ENCODE data around the gene CAMTA2.
A peak's percentile ranks its signal among the peaks of the same experiment; 100 is the strongest.

The CAMTA2 gene

GRCh38 chr17:4940555-4941318 lies 46.7 kb downstream of the CAMTA2 start:
- H3K4me1 ChIP-seq (ENCODE audit: control insufficient read depth, insufficient read depth, low read length) = peaks cover 6% of the 10 kb centered on the region
- peak overlapping the region; percentile 68 for H3K4me3 ChIP-seq (ENCODE audit: low read length)
- H3K27me3 ChIP-seq (ENCODE audit: control insufficient read depth, insufficient read depth, low read length) = no peaks in the 10 kb centered on the region
- no CpG with 5 or more reads among the region's 29 CpGs for WGBS (ENCODE audit: insufficient coverage, insufficient read length)
- H3K36me3 ChIP-seq (ENCODE audit: control insufficient read depth, insufficient read depth, low read length) = peaks cover 21% of the 10 kb centered on the region; the same call in 1 of the 2 replicates
- H3K9me3 ChIP-seq (ENCODE audit: control insufficient read depth, insufficient read depth, low read length) = no peaks in the 10 kb centered on the region
- DNase-seq (ENCODE audit: low read depth, low spot score) = no peak
- H3K27ac ChIP-seq (ENCODE audit: low read length) = no peak overlapping the region

- WGBS (ENCODE audit: insufficient coverage, insufficient read length) = no CpG with 5 or more reads among the region's 72 CpGs
- Histone ChIP-seq H3K4me3 (ENCODE audit: low read length) (peak within 1 kb of the TSS; percentile 68), H3K9me3 (ENCODE audit: control insufficient read depth, insufficient read depth, low read length) (no peaks in the 10 kb centered on the region), H3K36me3 (ENCODE audit: control insufficient read depth, insufficient read depth, low read length) (peaks cover 19% of the 10 kb centered on the region; the same call in 1 of the 2 replicates), H3K27ac (ENCODE audit: low read length) (no peak within 1 kb of the TSS), H3K4me1 (ENCODE audit: control insufficient read depth, insufficient read depth, low read length) (peaks cover 6% of the 10 kb centered on the region), H3K27me3 (ENCODE audit: control insufficient read depth, insufficient read depth, low read length) (no peaks in the 10 kb centered on the region)
- DNase-seq (ENCODE audit: low read depth, low spot score) = peak; percentile 93
Measured at GRCh38 chr17:4939796-4940554, 47.5 kb downstream of the CAMTA2 start, which contains the start of the genes RNF167 and SLC25A11. Gene RNF167 (plus strand): TSS chr17:4940268. CDS start chr17:4940910, 642 bp downstream. Gene SLC25A11 (minus strand): TSS chr17:4940046. CDS start chr17:4939910, 136 bp downstream.

- Histone ChIP-seq H3K27me3 (ENCODE audit: control insufficient read depth, insufficient read depth, low read length) (no peaks in the 10 kb centered on the region), H3K27ac (ENCODE audit: low read length) (no peak overlapping the region), H3K36me3 (ENCODE audit: control insufficient read depth, insufficient read depth, low read length) (peaks cover 15% of the 10 kb centered on the region; the same call in 1 of the 2 replicates), H3K4me1 (ENCODE audit: control insufficient read depth, insufficient read depth, low read length) (peaks cover 6% of the 10 kb centered on the region), H3K4me3 (ENCODE audit: low read length) (peak overlapping the region; percentile 68), H3K9me3 (ENCODE audit: control insufficient read depth, insufficient read depth, low read length) (no peaks in the 10 kb centered on the region)
- no CpG with 5 or more reads among the region's 16 CpGs for WGBS (ENCODE audit: insufficient coverage, insufficient read length)
- DNase-seq (ENCODE audit: low read depth, low spot score) = no peak
Measured at GRCh38 chr17:4939546-4939795, 48.0 kb downstream of the CAMTA2 start.

GRCh38 chr17:4938688-4939545 lies 48.6 kb downstream of the CAMTA2 start:
- DNase-seq (ENCODE audit: low read depth, low spot score) = no peak
- H3K9me3 ChIP-seq (ENCODE audit: control insufficient read depth, insufficient read depth, low read length) = no peaks in the 10 kb centered on the region
- H3K4me3 ChIP-seq (ENCODE audit: low read length) = peak overlapping the region; percentile 68
- H3K27me3 ChIP-seq (ENCODE audit: control insufficient read depth, insufficient read depth, low read length) = no peaks in the 10 kb centered on the region
- peaks cover 6% of the 10 kb centered on the region for H3K4me1 ChIP-seq (ENCODE audit: control insufficient read depth, insufficient read depth, low read length)
- peaks cover 14% of the 10 kb centered on the region; the same call in 1 of the 2 replicates for H3K36me3 ChIP-seq (ENCODE audit: control insufficient read depth, insufficient read depth, low read length)
- no peak overlapping the region for H3K27ac ChIP-seq (ENCODE audit: low read length)
- WGBS (ENCODE audit: insufficient coverage, insufficient read length) = no CpG with 5 or more reads among the region's 19 CpGs

GRCh38 chr17:4938069-4938491 lies 49.4 kb downstream of the CAMTA2 start:
- Histone ChIP-seq H3K4me3 (ENCODE audit: low read length) (no peak overlapping the region), H3K36me3 (ENCODE audit: control insufficient read depth, insufficient read depth, low read length) (peaks cover 9% of the 10 kb centered on the region; the same call in 1 of the 2 replicates), H3K27ac (ENCODE audit: low read length) (no peak overlapping the region), H3K4me1 (ENCODE audit: control insufficient read depth, insufficient read depth, low read length) (peaks cover 6% of the 10 kb centered on the region), H3K9me3 (ENCODE audit: control insufficient read depth, insufficient read depth, low read length) (no peaks in the 10 kb centered on the region), H3K27me3 (ENCODE audit: control insufficient read depth, insufficient read depth, low read length) (no peaks in the 10 kb centered on the region)
- no CpG with 5 or more reads among the region's 11 CpGs for WGBS (ENCODE audit: insufficient coverage, insufficient read length)
- DNase-seq (ENCODE audit: low read depth, low spot score) = no peak

- no peaks in the 10 kb centered on the region for H3K27me3 ChIP-seq (ENCODE audit: control insufficient read depth, insufficient read depth, low read length)
- H3K4me3 ChIP-seq (ENCODE audit: low read length) = no peak overlapping the region
- no peaks in the 10 kb centered on the region for H3K9me3 ChIP-seq (ENCODE audit: control insufficient read depth, insufficient read depth, low read length)
- peaks cover 7% of the 10 kb centered on the region; the same call in 1 of the 2 replicates for H3K36me3 ChIP-seq (ENCODE audit: control insufficient read depth, insufficient read depth, low read length)
- H3K4me1 ChIP-seq (ENCODE audit: control insufficient read depth, insufficient read depth, low read length) = peaks cover 6% of the 10 kb centered on the region
- no CpG with 5 or more reads among the region's 16 CpGs for WGBS (ENCODE audit: insufficient coverage, insufficient read length)
- no peak for DNase-seq (ENCODE audit: low read depth, low spot score)
- no peak overlapping the region for H3K27ac ChIP-seq (ENCODE audit: low read length)
Measured at GRCh38 chr17:4937553-4937952, 49.9 kb downstream of the CAMTA2 start.

GRCh38 chr17:4936436-4936835 lies 51.0 kb downstream of the CAMTA2 start:
- H3K27me3 ChIP-seq (ENCODE audit: control insufficient read depth, insufficient read depth, low read length) = no peaks in the 10 kb centered on the region
- peaks cover 7% of the 10 kb centered on the region; the same call in 1 of the 2 replicates for H3K36me3 ChIP-seq (ENCODE audit: control insufficient read depth, insufficient read depth, low read length)
- H3K4me1 ChIP-seq (ENCODE audit: control insufficient read depth, insufficient read depth, low read length) = peaks cover 6% of the 10 kb centered on the region
- no peak for DNase-seq (ENCODE audit: low read depth, low spot score)
- H3K27ac ChIP-seq (ENCODE audit: low read length) = no peak overlapping the region
- H3K4me3 ChIP-seq (ENCODE audit: low read length) = no peak overlapping the region
- H3K9me3 ChIP-seq (ENCODE audit: control insufficient read depth, insufficient read depth, low read length) = no peaks in the 10 kb centered on the region
- no CpG with 5 or more reads among the region's 3 CpGs for WGBS (ENCODE audit: insufficient coverage, insufficient read length)

- H3K4me3 ChIP-seq (ENCODE audit: low read length) = no peak overlapping the region
- peaks cover 7% of the 10 kb centered on the region; the same call in 1 of the 2 replicates for H3K36me3 ChIP-seq (ENCODE audit: control insufficient read depth, insufficient read depth, low read length)
Measured at GRCh38 chr17:4935650-4936049, 51.8 kb downstream of the CAMTA2 start.

GRCh38 chr17:4934173-4934979 lies 53.1 kb downstream of the CAMTA2 start:
- Histone ChIP-seq H3K36me3 (ENCODE audit: control insufficient read depth, insufficient read depth, low read length) (peaks cover 7% of the 10 kb centered on the region; the same call in 1 of the 2 replicates), H3K4me1 (ENCODE audit: control insufficient read depth, insufficient read depth, low read length) (peaks cover 6% of the 10 kb centered on the region), H3K27me3 (ENCODE audit: control insufficient read depth, insufficient read depth, low read length) (no peaks in the 10 kb centered on the region), H3K9me3 (ENCODE audit: control insufficient read depth, insufficient read depth, low read length) (no peaks in the 10 kb centered on the region), H3K4me3 (ENCODE audit: low read length) (no peak overlapping the region), H3K27ac (ENCODE audit: low read length) (no peak overlapping the region)
- no peak for DNase-seq (ENCODE audit: low read depth, low spot score)
- WGBS (ENCODE audit: insufficient coverage, insufficient read length) = no CpG with 5 or more reads among the region's 14 CpGs

More at GRCh38 chr17:4935650-4936049, 51.8 kb downstream of the CAMTA2 start:
- Histone ChIP-seq H3K4me1 (ENCODE audit: control insufficient read depth, insufficient read depth, low read length) (peaks cover 6% of the 10 kb centered on the region), H3K9me3 (ENCODE audit: control insufficient read depth, insufficient read depth, low read length) (no peaks in the 10 kb centered on the region), H3K27ac (ENCODE audit: low read length) (no peak overlapping the region), H3K27me3 (ENCODE audit: control insufficient read depth, insufficient read depth, low read length) (no peaks in the 10 kb centered on the region)
- DNase-seq (ENCODE audit: low read depth, low spot score) = no peak
